Heart right ventricle (tissue), 16 donors: ENCODE results near the gene CCSER1. TPM values are rescaled to one million over a fixed set of nuclear protein-coding genes. Genes with fewer than 3 reads are reported as not detected.

Source experiments
- ATAC-seq, 8 donors: fragments of 200-7000 bp; cut with Tn5 transposase; one replicate each; pipeline ENCODE4 v1.9.1; 2020; ENCODE audit warnings: mild to moderate bottlenecking in 8 of 8, moderate library complexity in 8 of 8, moderate number of reproducible peaks in 1 of 8
- DNase-seq, 2 donors: peaks; one replicate each; pipeline ENCODE4 v3.0.0-alpha.2; 2020
- H3K27ac ChIP-seq, 10 donors: fragments of 200-600 bp; sonication (generic) in 2 of 10; one replicate each; pipeline versions ENCODE4 v1.5.0 to v1.8.0; 2020 to 2022; ENCODE audit warnings: mild to moderate bottlenecking in 3 of 10
- H3K27me3 ChIP-seq, 7 donors: fragments of 200-600 bp; one replicate each; pipeline ENCODE4 v1.8.0; 2021 to 2022; ENCODE audit warnings: mild to moderate bottlenecking in 2 of 7
- H3K36me3 ChIP-seq, 9 donors: fragments of 200-600 bp; sonication (generic) in 1 of 9; one replicate each; pipeline versions ENCODE4 v1.5.0 to v1.8.0; 2020 to 2022; ENCODE audit warnings: mild to moderate bottlenecking in 2 of 9
- H3K4me1 ChIP-seq, 9 donors: fragments of 200-600 bp; sonication (generic) in 1 of 9; one replicate each; pipeline versions ENCODE4 v1.5.0 to v1.8.0; 2020 to 2022; ENCODE audit warnings: mild to moderate bottlenecking in 4 of 9
- H3K4me3 ChIP-seq, 10 donors: fragments of 200-600 bp; sonication (generic) in 2 of 10; one replicate each; pipeline versions ENCODE4 v1.5.0 to v1.8.0; 2020 to 2022; ENCODE audit warnings: mild to moderate bottlenecking in 7 of 10, moderate library complexity in 2 of 10
- H3K9me3 ChIP-seq, 11 donors: fragments of 200-600 bp in 10 of 11; sonication (generic) in 2 of 11; one replicate each; pipeline versions ENCODE4 v1.5.0 to v1.8.0; 2013 to 2022; ENCODE audit warnings: mild to moderate bottlenecking in 2 of 11, control low read depth in 1 of 11, moderate library complexity in 1 of 11
- CTCF ChIP-seq, 9 donors: fragments of 200-600 bp; sonication (generic) in 2 of 9; IDR thresholded peaks; one replicate each; pipeline versions ENCODE4 v1.5.0 to v1.8.0; 2021 to 2022; ENCODE audit warnings: antibody characterized with exemption in 9 of 9, mild to moderate bottlenecking in 5 of 9, moderate library complexity in 1 of 9
- WGBS, 2 donors: extraction: QIAGEN DNeasy Blood & Tissue Kit; methylation state at CpG; one replicate each; pipeline ENCODE4 v1.1.7; 2013; ENCODE audit warnings: inconsistent platforms in 1 of 2; 5-methylcytosine and 5-hydroxymethylcytosine counted together
- intact Hi-C, 10 donors: fragments of 100-400 bp; cut with DNase I; formaldehyde crosslinking; loops; one replicate each; pipeline versions ENCODE4 v1.11.1 to v1.14.2; 2022
- polyA plus RNA-seq, 2 donors: library from polyadenylated mRNA; stranded (reverse); fragments of 200-250 nt; gene quantifications; one replicate each; pipeline ENCODE4 v1.2.3, GENCODE V29; 2013
- total RNA-seq, 10 donors: library from RNA; stranded (reverse); fragmentation: NEBNext Ultra II Directional in 3 of 10; extraction: Animal tissue kit (Norgen Biotek cat#: 25700) in 3 of 10; gene quantifications; one replicate each; pipeline versions ENCODE4 v1.2.1 to v1.2.4, GENCODE V29; 2021 to 2023
- donor health status: Arrhythmogenic right ventricular cardiomyopathy.
- donor health status: ischemic (EF 13 %, LVEDD 7.1; RV severe dilation, severe dysfunction).
- donor health status: healthy with polysubstance abuse.
- donor health status: DM: no; HTN: yes; CAD: no.
- donor health status: DM: no; HTN: no; CAD: no.
- donor health status: ischemic (EF 25% LVEDD 6.9; RV normal size, moderate dysfunction).
- donor health status: ischemic (EF 25% LVEDD 5.7; RV mildly dilated, moderate dysfunction).
- donor health status: healthy.
- donor health status: DM: yes; HTN: yes; CAD: no.
- donor health status: Ischemic cardiomyopathy.
- donor health status: ischemic (EF 35%, LVEDD 5.7; RV mildly dilated, moderate dysfunction).
- donor health status: nonischemic (EF 11% LVEDD 7.7; RV severe dilation, severe dysfunction).
- donor health status: DM: yes; HTN: yes; CAD: no.
- donor health status: PGD.
- donor health status: ischemic (EF 29% LVEDD 5.4; RV normal size, mild dysfunction).
- donor health status: nonischemic (EF 23%, LVEDD 6.1; RV moderate dilation, normal function).

Gene CCSER1
- total and polyA plus RNA-seq, 12 donors, result 1.5 to 16.4 (median 12.0) TPM

- no peak overlapping the region for H3K4me3 ChIP-seq
- no peak for TF ChIP-seq CTCF (IDR thresholded peaks at IDR 0.05)
- no peaks in the 10 kb centered on the region for H3K36me3 ChIP-seq
- no peaks in the 10 kb centered on the region for H3K4me1 ChIP-seq
- peaks cover 0 to 9% (median 0%) of the 10 kb centered on the region in 11 donors for H3K9me3 ChIP-seq
- no peak for DNase-seq
- no peaks in the 10 kb centered on the region for H3K27me3 ChIP-seq
- intact Hi-C loops, result no loop called here
- ATAC-seq, result no peak
- H3K27ac ChIP-seq, result no peak overlapping the region
Measured at GRCh38 chr4:90648311-90648710, 521.1 kb downstream of the CCSER1 start.

GRCh38 chr4:90648791-90649190 lies 521.6 kb downstream of the CCSER1 start:
- H3K27ac ChIP-seq, result no peak overlapping the region
- TF ChIP-seq CTCF (IDR thresholded peaks at IDR 0.05), result no peak
- 65 to 72% methylated on average over 2 of the region's 2 CpGs for WGBS, 2 donors

GRCh38 chr4:90660672-90661071 lies 533.5 kb downstream of the CCSER1 start:
- ATAC-seq, result no peak
- DNase-seq, result no peak

More at GRCh38 chr4:90648791-90649190, 521.6 kb downstream of the CCSER1 start:
- ATAC-seq, result no peak
- Histone ChIP-seq H3K36me3 (no peaks in the 10 kb centered on the region), H3K27me3 (no peaks in the 10 kb centered on the region), H3K4me3 (no peak overlapping the region), H3K4me1 (no peaks in the 10 kb centered on the region), H3K9me3 (peaks cover 0 to 9% (median 0%) of the 10 kb centered on the region in 11 donors)
- intact Hi-C loops, result no loop called here
- no peak for DNase-seq

GRCh38 chr4:90670183-90670582 lies 543.0 kb downstream of the CCSER1 start:
- Histone ChIP-seq H3K9me3 (peaks cover 0 to 16% (median 0%) of the 10 kb centered on the region in 11 donors), H3K4me1 (no peaks in the 10 kb centered on the region), H3K36me3 (no peaks in the 10 kb centered on the region), H3K27me3 (no peaks in the 10 kb centered on the region), H3K4me3 (no peak overlapping the region), H3K27ac (no peak overlapping the region)
- no peak for TF ChIP-seq CTCF (IDR thresholded peaks at IDR 0.05)
- WGBS, 2 donors, result 58 to 69% methylated on average over 4 of the region's 4 CpGs
- ATAC-seq (no peak), DNase-seq (no peak)
- intact Hi-C loops, result no loop called here

More at GRCh38 chr4:90660672-90661071, 533.5 kb downstream of the CCSER1 start:
- Histone ChIP-seq H3K4me3 (no peak overlapping the region), H3K36me3 (no peaks in the 10 kb centered on the region), H3K4me1 (no peaks in the 10 kb centered on the region), H3K27me3 (no peaks in the 10 kb centered on the region), H3K27ac (no peak overlapping the region), H3K9me3 (no peaks in the 10 kb centered on the region)
- no peak for TF ChIP-seq CTCF (IDR thresholded peaks at IDR 0.05)
- intact Hi-C loops, result no loop called here
- whole genome bisulfite sequencing, 2 donors, result 92 to 95% methylated on average over 3 of the region's 3 CpGs
